Smooth muscle cell (in vitro differentiated cells): ENCODE data around the gene GYG2. TPM values are rescaled to one million over a fixed set of nuclear protein-coding genes. Genes with fewer than 3 reads are reported as not detected.

ENCODE experiments used
- DNase-seq: peaks from one replicate; lab custom pipeline; 2025; ENCODE audit not compliant: unreplicated experiment; lab: John Stamatoyannopoulos, UW
- H2AFZ ChIP-seq: fragments of 200-600 bp; sonication (generic); 2 replicates; pipeline ENCODE4 v1.6.0; 2016; ENCODE audit warnings: antibody characterized with exemption, low read depth, mild to moderate bottlenecking
- H3F3A ChIP-seq: fragments of 200-600 bp; sonication (generic); 2 replicates; pipeline ENCODE4 v1.6.0; 2017; ENCODE audit warnings: antibody characterized with exemption, low read depth
- H3K27ac ChIP-seq: fragments of 200-600 bp; sonication (generic); 2 replicates; pipeline ENCODE4 v1.5.1; 2016; ENCODE audit warnings: low read depth, mild to moderate bottlenecking
- H3K27me3 ChIP-seq: fragments of 200-600 bp; sonication (generic); 2 replicates; pipeline ENCODE4 v1.6.1; 2016; ENCODE audit warnings: low read depth, mild to moderate bottlenecking
- H3K36me3 ChIP-seq: fragments of 200-600 bp; sonication (generic); 2 replicates; pipeline ENCODE4 v1.5.1; 2016; ENCODE audit warnings: low read depth
- H3K4me1 ChIP-seq: fragments of 200-600 bp; sonication (generic); 2 replicates; pipeline ENCODE4 v1.5.1; 2016; ENCODE audit warnings: low read depth
- H3K4me2 ChIP-seq: fragments of 200-600 bp; sonication (generic); 2 replicates; pipeline ENCODE4 v1.6.0; 2016; ENCODE audit warnings: mild to moderate bottlenecking
- H3K4me3 ChIP-seq: fragments of 200-600 bp; sonication (generic); 2 replicates; pipeline ENCODE4 v1.5.1; 2016; ENCODE audit warnings: mild to moderate bottlenecking
- H3K79me2 ChIP-seq: fragments of 200-600 bp; sonication (generic); 2 replicates; pipeline ENCODE4 v1.6.0; 2016; ENCODE audit warnings: low read depth, mild to moderate bottlenecking
- H3K9ac ChIP-seq: fragments of 200-600 bp; sonication (generic); 2 replicates; pipeline ENCODE4 v1.6.0; 2016; ENCODE audit warnings: low read depth
- H3K9me3 ChIP-seq: fragments of 200-600 bp; sonication (generic); replicated peaks from 2 replicates; pipeline ENCODE4 v1.5.1; 2016; ENCODE audit warnings: low read depth
- H4K20me1 ChIP-seq: fragments of 200-600 bp; sonication (generic); 2 replicates; pipeline ENCODE4 v1.6.0; 2016; ENCODE audit warnings: low read depth
- WGBS: methylation state at CpG from one replicate; pipeline ENCODE4 v1.1.7; 2016; ENCODE audit warnings: low lambda C conversion rate; 5-methylcytosine and 5-hydroxymethylcytosine counted together
- polyA plus RNA-seq: library from polyadenylated mRNA; unstranded; fragments of >200 nt; fragmentation: Nextera tagmentation; extraction: Ambion mirVana; gene quantifications from 2 replicates; pipeline ENCODE4 v1.2.1, GENCODE V29; 2016
- total RNA-seq: library from RNA; depleted of rRNA; stranded (reverse); fragments of >200 nt; gene quantifications from 2 replicates; pipeline ENCODE4 v1.2.3, GENCODE V29; 2014
- TF ChIP-seq, protein P1 (sequence below): fragments of 200-600 bp; sonication (generic); IDR thresholded peaks from 2 replicates; pipeline ENCODE4 v1.5.1; 2017; ENCODE audit warnings: borderline replicate concordance, mild to moderate bottlenecking, antibody characterized with exemption; ENCODE audit not compliant: insufficient read depth, poor library complexity, severe bottlenecking

The GYG2 gene
- total and polyA plus RNA-seq, 2 experiments from 2014 or later = 23.1 to 44.1 TPM

GRCh38 chrX:2824886-2825285, 3.8 kb upstream of the GYG2 start:
- TF ChIP-seq, protein P1, sequence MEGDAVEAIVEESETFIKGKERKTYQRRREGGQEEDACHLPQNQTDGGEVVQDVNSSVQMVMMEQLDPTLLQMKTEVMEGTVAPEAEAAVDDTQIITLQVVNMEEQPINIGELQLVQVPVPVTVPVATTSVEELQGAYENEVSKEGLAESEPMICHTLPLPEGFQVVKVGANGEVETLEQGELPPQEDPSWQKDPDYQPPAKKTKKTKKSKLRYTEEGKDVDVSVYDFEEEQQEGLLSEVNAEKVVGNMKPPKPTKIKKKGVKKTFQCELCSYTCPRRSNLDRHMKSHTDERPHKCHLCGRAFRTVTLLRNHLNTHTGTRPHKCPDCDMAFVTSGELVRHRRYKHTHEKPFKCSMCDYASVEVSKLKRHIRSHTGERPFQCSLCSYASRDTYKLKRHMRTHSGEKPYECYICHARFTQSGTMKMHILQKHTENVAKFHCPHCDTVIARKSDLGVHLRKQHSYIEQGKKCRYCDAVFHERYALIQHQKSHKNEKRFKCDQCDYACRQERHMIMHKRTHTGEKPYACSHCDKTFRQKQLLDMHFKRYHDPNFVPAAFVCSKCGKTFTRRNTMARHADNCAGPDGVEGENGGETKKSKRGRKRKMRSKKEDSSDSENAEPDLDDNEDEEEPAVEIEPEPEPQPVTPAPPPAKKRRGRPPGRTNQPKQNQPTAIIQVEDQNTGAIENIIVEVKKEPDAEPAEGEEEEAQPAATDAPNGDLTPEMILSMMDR = no peak
- H3K4me2 ChIP-seq = no peak overlapping the region
- no peak for DNase-seq
- peaks cover 11% of the 10 kb centered on the region for H3F3A ChIP-seq
- H4K20me1 ChIP-seq = no peaks in the 10 kb centered on the region
- H3K36me3 ChIP-seq = no peaks in the 10 kb centered on the region
- H3K9ac ChIP-seq = no peak overlapping the region
- no peak overlapping the region for H2AFZ ChIP-seq
- H3K27ac ChIP-seq = no peak overlapping the region
- H3K9me3 ChIP-seq = no peaks in the 10 kb centered on the region
- no peaks in the 10 kb centered on the region for H3K4me1 ChIP-seq
- no peak overlapping the region for H3K4me3 ChIP-seq
- no peaks in the 10 kb centered on the region for H3K79me2 ChIP-seq
- H3K27me3 ChIP-seq = no peaks in the 10 kb centered on the region

- H3F3A ChIP-seq = peaks cover 11% of the 10 kb centered on the region
- H3K9me3 ChIP-seq = no peaks in the 10 kb centered on the region
- peak overlapping the region; percentile 77 for H2AFZ ChIP-seq
- peaks cover 7% of the 10 kb centered on the region for H4K20me1 ChIP-seq
- H3K4me2 ChIP-seq = peak overlapping the region; percentile 92
- H3K36me3 ChIP-seq = no peaks in the 10 kb centered on the region
- peak overlapping the region; percentile 67 for H3K4me3 ChIP-seq
- no peak overlapping the region for H3K27ac ChIP-seq
- peak overlapping the region; percentile 39 for H3K9ac ChIP-seq
- TF ChIP-seq, protein P1 = no peak
- no peak for DNase-seq
- H3K4me1 ChIP-seq = peaks cover 5% of the 10 kb centered on the region
- WGBS = 0% methylated on average over 5 of the region's 44 CpGs
- H3K27me3 ChIP-seq = no peaks in the 10 kb centered on the region
- peaks cover 17% of the 10 kb centered on the region for H3K79me2 ChIP-seq
Measured at GRCh38 chrX:2828959-2829411, 255 bp downstream of the GYG2 start.

DNA sequence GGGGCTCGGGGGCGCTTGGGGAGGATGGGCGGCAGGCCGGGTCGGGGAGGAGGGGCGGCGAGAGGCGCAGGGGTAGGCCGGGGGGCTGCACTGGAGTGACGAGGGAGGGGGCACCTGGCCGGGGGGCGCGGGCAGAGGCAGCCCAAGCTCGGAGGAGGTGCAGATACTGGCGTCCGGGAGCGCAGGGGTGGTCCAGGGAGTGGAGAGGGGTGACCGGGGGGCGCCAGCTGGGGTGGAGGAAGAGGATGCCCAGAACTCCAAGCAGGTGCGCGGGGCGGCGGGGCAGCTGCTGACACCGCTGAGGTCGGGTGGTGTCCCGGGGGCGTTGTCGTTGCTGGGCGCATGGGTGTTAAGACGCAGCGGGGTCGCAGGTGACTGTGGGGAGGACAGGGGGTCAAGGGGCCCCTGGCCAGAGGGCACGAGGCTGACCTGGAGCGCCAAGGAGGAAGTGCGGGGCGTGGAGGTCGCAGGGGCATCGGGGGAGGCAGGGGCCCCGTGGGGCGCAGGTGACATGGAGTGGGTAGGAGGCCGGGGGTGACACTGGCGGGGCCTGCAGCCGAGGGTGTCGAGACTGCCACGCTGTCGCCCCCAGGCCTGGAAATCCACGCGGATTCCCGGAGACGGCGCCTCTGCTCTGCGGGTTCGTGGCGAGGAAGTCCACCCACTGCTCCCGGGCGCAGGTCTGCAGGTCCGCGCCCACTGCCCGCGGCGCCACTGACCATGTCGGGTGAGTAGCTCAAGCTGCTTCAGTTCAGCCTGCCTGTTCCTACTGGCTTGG, 928 bp downstream of the GYG2 start:
- DNase-seq = no peak
- Histone ChIP-seq H3K79me2 (peaks cover 21% of the 10 kb centered on the region), H3F3A (peaks cover 11% of the 10 kb centered on the region), H3K27me3 (no peaks in the 10 kb centered on the region), H3K36me3 (no peaks in the 10 kb centered on the region), H3K27ac (no peak overlapping the region), H3K4me2 (peak overlapping the region; percentile 92), H3K9ac (no peak overlapping the region), H4K20me1 (peaks cover 7% of the 10 kb centered on the region), H3K9me3 (no peaks in the 10 kb centered on the region), H3K4me1 (peaks cover 5% of the 10 kb centered on the region), H3K4me3 (peak overlapping the region; percentile 67), H2AFZ (no peak overlapping the region)
- TF ChIP-seq, protein P1 = no peak
- 15% methylated on average over 16 of the region's 62 CpGs for WGBS
